ENCODE measurements around the gene MPG.

- TF ChIP-seq POLR2A (IDR thresholded peaks at IDR 0.05; ENCODE audit: low read length) (no peak), GATA1 (IDR thresholded peaks at IDR 0.05; ENCODE audit: low read depth, low read length) (no peak)
Observed at GRCh38 chr16:45454-45853, 32.6 kb upstream of the MPG start.

Measured in erythroblast (primary cell).